ENCODE data around the gene C1GALT1C1.

GRCh38 chrX:120653000-120653399, 23.1 kb upstream of the C1GALT1C1 start:
- TF ChIP-seq CTCF (IDR thresholded peaks at IDR 0.05; ENCODE audit: insufficient read depth, low read length, poor library complexity, severe bottlenecking) (no peak), EZH2phosphoT487 (conservative IDR thresholded peaks at IDR 0.05; ENCODE audit: low read length) (no peak)
